ENCODE measurements around the gene RIMOC1. TPM values are rescaled to one million over a fixed set of nuclear protein-coding genes. Genes with fewer than 3 reads are reported as not detected.

RIMOC1 gene
- total and polyA plus RNA-seq, 9 donors: 10.7 to 35.7 (median 18.4) TPM

GRCh38 chr5:41951224-41951623, 47.1 kb downstream of the RIMOC1 start:
- no peak for DNase-seq
- no peak overlapping the region for H3K4me3 ChIP-seq
- intact Hi-C loops (cut with DNase I): no loop called here
- no peaks in the 10 kb centered on the region for H3K27me3 ChIP-seq
- H3K4me1 ChIP-seq (ENCODE audit: insufficient read depth): no peaks in the 10 kb centered on the region
- H3K9me3 ChIP-seq: no peaks in the 10 kb centered on the region
- H3K36me3 ChIP-seq: no peaks in the 10 kb centered on the region
- no peak overlapping the region for H3K27ac ChIP-seq
- TF ChIP-seq CTCF (IDR thresholded peaks at IDR 0.05) (no peak), EP300 (IDR thresholded peaks at IDR 0.05) (no peak)
- 77 to 94% (median 91%) methylated on average over 3 of the region's 3 CpGs for WGBS, 3 donors

Other genes starting within 250 kb of the RIMOC1 start
- gene OXCT1, start 33.9 kb upstream of the RIMOC1 start, total RNA-seq: 10 to 100 TPM in 6 of 7 donors, 1 to 10 TPM in 1; 9.0 to 20.9 (median 15.4) TPM
- gene OXCT1, start 33.9 kb upstream of the RIMOC1 start, polyA plus RNA-seq: 10 to 100 TPM; 15.0 to 29.8 TPM
- gene FBXO4, start 20.9 kb downstream of the RIMOC1 start, total RNA-seq: 10 to 100 TPM in 2 of 7 donors, 1 to 10 TPM in 5; 7.4 to 16.3 (median 8.7) TPM
- 1 to 10 TPM; 8.5 to 9.3 TPM for gene FBXO4, start 20.9 kb downstream of the RIMOC1 start, polyA plus RNA-seq